MM.1S (cell line): Measurements from ENCODE around the gene DOCK10.

Experiments used
- DNase-seq: peaks from one replicate; pipeline ENCODE4 v3.0.0-alpha.2; 2015
- H2AFZ ChIP-seq: fragments of 300-600 bp; sonication (generic); 2 replicates; pipeline ENCODE4 v1.6.0; 2016; ENCODE audit warnings: antibody characterized with exemption, low read length
- H3F3A ChIP-seq: fragments of 300-600 bp; sonication (generic); 2 replicates; pipeline ENCODE4 v1.6.1; 2016; ENCODE audit warnings: mild to moderate bottlenecking, antibody characterized with exemption, low read length, moderate library complexity, mixed read lengths; ENCODE audit not compliant: insufficient read depth
- H3K27ac ChIP-seq: fragments of 300-600 bp; sonication (generic); 2 replicates; pipeline ENCODE4 v1.5.1; 2016; ENCODE audit warnings: mild to moderate bottlenecking, low read length
- H3K27me3 ChIP-seq: fragments of 300-600 bp; sonication (generic); replicated peaks from 2 replicates; pipeline ENCODE4 v1.6.0; 2016; ENCODE audit warnings: low read length; ENCODE audit not compliant: insufficient read depth
- H3K36me3 ChIP-seq: fragments of 300-600 bp; sonication (generic); replicated peaks from 2 replicates; pipeline ENCODE4 v1.6.1; 2016; ENCODE audit warnings: mild to moderate bottlenecking, low read length, mixed read lengths; ENCODE audit not compliant: insufficient read depth
- H3K4me1 ChIP-seq: fragments of 300-600 bp; sonication (generic); 2 replicates; pipeline ENCODE4 v1.6.1; 2016; ENCODE audit warnings: low read length, mixed read lengths
- H3K4me2 ChIP-seq: fragments of 300-600 bp; sonication (generic); 2 replicates; pipeline ENCODE4 v1.6.0; 2016; ENCODE audit warnings: low read depth, low read length
- H3K4me3 ChIP-seq: fragments of 300-600 bp; sonication (generic); 2 replicates; pipeline ENCODE4 v1.5.1; 2016; ENCODE audit warnings: low read length, mixed read lengths
- H3K79me2 ChIP-seq: fragments of 300-600 bp; sonication (generic); 2 replicates; pipeline ENCODE4 v1.6.1; 2016; ENCODE audit warnings: mixed run types, low read length, mixed read lengths
- H3K9ac ChIP-seq: fragments of 300-600 bp; sonication (generic); 2 replicates; pipeline ENCODE4 v1.6.1; 2016; ENCODE audit warnings: low read length, mixed read lengths
- H3K9me2 ChIP-seq: fragments of 300-600 bp; sonication (generic); replicated peaks from 2 replicates; pipeline ENCODE4 v1.6.1; 2016; ENCODE audit warnings: mild to moderate bottlenecking, low read length, mixed read lengths; ENCODE audit not compliant: insufficient read depth
- H3K9me3 ChIP-seq: fragments of 300-600 bp; sonication (generic); replicated peaks from 2 replicates; pipeline ENCODE4 v1.6.1; 2016; ENCODE audit warnings: mild to moderate bottlenecking, low read length, mixed read lengths; ENCODE audit not compliant: insufficient read depth
- H4K20me1 ChIP-seq: fragments of 300-600 bp; sonication (generic); 2 replicates; pipeline ENCODE4 v1.6.1; 2016; ENCODE audit warnings: mild to moderate bottlenecking, low read length, moderate library complexity, mixed read lengths; ENCODE audit not compliant: insufficient read depth
- CTCF ChIP-seq: fragments of 300-600 bp; sonication (generic); IDR thresholded peaks from 2 replicates; pipeline ENCODE4 v1.5.1; 2016; ENCODE audit warnings: antibody characterized with exemption, low read length, mixed read lengths
- EZH2 ChIP-seq: fragments of 300-600 bp; sonication (generic); optimal IDR thresholded peaks from 2 replicates; pipeline ENCODE3; 2017; ENCODE audit warnings: low read depth, mild to moderate bottlenecking, antibody characterized with exemption, low read length, mixed read lengths
- EZH2phosphoT487 ChIP-seq: fragments of 300-600 bp; sonication (generic); IDR thresholded peaks from 2 replicates; pipeline ENCODE4 v1.6.1; 2018; ENCODE audit warnings: antibody characterized with exemption, low read length

The DOCK10 gene

GRCh38 chr2:224892574-224893204 is 149.6 kb downstream of the DOCK10 start:
- no peak overlapping the region for H3K4me3 ChIP-seq
- TF ChIP-seq EZH2 (no peak), EZH2phosphoT487 (no peak), CTCF (no peak)
- H4K20me1 ChIP-seq: no peaks in the 10 kb centered on the region

GRCh38 chr2:224890372-224890771 is 151.9 kb downstream of the DOCK10 start:
- Histone ChIP-seq H3K27me3 (no peaks in the 10 kb centered on the region), H3K9me3 (no peaks in the 10 kb centered on the region), H3K9me2 (no peaks in the 10 kb centered on the region), H3K36me3 (0 out of 2 replicates have a peak, but pooled peaks cover 3% of the 10 kb centered on the region), H3K4me3 (no peak overlapping the region), H2AFZ (no peak overlapping the region), H3K27ac (no peak overlapping the region), H4K20me1 (no peaks in the 10 kb centered on the region), H3K4me2 (no peak overlapping the region), H3K79me2 (no peaks in the 10 kb centered on the region), H3F3A (0 out of 2 replicates have a peak, but pooled peaks cover 8% of the 10 kb centered on the region), H3K9ac (no peak overlapping the region), H3K4me1 (peaks cover 18% of the 10 kb centered on the region)
- no peak for DNase-seq
- TF ChIP-seq EZH2phosphoT487 (no peak), EZH2 (no peak), CTCF (no peak)

More at GRCh38 chr2:224892574-224893204, 149.6 kb downstream of the DOCK10 start:
- Histone ChIP-seq H3F3A (0 out of 2 replicates have a peak, but pooled peaks cover 8% of the 10 kb centered on the region), H3K9ac (no peak overlapping the region), H2AFZ (no peak overlapping the region), H3K4me2 (no peak overlapping the region), H3K79me2 (no peaks in the 10 kb centered on the region), H3K9me2 (no peaks in the 10 kb centered on the region), H3K4me1 (peaks cover 25% of the 10 kb centered on the region), H3K27ac (no peak overlapping the region), H3K9me3 (no peaks in the 10 kb centered on the region), H3K36me3 (0 out of 2 replicates have a peak, but pooled peaks cover 3% of the 10 kb centered on the region), H3K27me3 (no peaks in the 10 kb centered on the region)
- DNase-seq: no peak

- H2AFZ ChIP-seq: no peak overlapping the region
- no peak for DNase-seq
- no peaks in the 10 kb centered on the region for H4K20me1 ChIP-seq
- no peaks in the 10 kb centered on the region for H3K27me3 ChIP-seq
- no peaks in the 10 kb centered on the region for H3K79me2 ChIP-seq
- no peak overlapping the region for H3K9ac ChIP-seq
- no peaks in the 10 kb centered on the region for H3K9me3 ChIP-seq
- 0 out of 2 replicates have a peak, but pooled peaks cover 3% of the 10 kb centered on the region for H3K36me3 ChIP-seq
- H3K4me1 ChIP-seq: no peaks in the 10 kb centered on the region
- H3F3A ChIP-seq: no peaks in the 10 kb centered on the region
- H3K27ac ChIP-seq: no peak overlapping the region
- no peak for TF ChIP-seq EZH2
- TF ChIP-seq CTCF: 0 out of 2 replicates have a peak, but pooled peaks have one; percentile 8
- H3K9me2 ChIP-seq: no peaks in the 10 kb centered on the region
- H3K4me2 ChIP-seq: no peak overlapping the region
- no peak overlapping the region for H3K4me3 ChIP-seq
Observed at GRCh38 chr2:224887141-224887540, 155.1 kb downstream of the DOCK10 start.
